HCT116 (cell line): ENCODE measurements around the gene TBCCD1.

ENCODE experiments used
- ZNF274 ChIP-seq: fragments of 200-500 bp; sonication (Bioruptor generic); IDR thresholded peaks from 2 replicates; pipeline ENCODE4 v1.6.1; 2014; ENCODE audit warnings: mild to moderate bottlenecking, low read depth, low read length, inconsistent platforms
- TF ChIP-seq, protein P1 (sequence below), 3 experiments: fragments of 200-600 bp in 1 of 3; sonication (generic) in 1 of 3; IDR thresholded peaks in 2 of 3; conservative IDR thresholded peaks in 1 of 3; 2 replicates each; pipeline ENCODE4 v1.5.1; 2012 to 2017; ENCODE audit warnings: low read depth in 2 of 3, low read length in 2 of 3, antibody characterized with exemption in 1 of 3, borderline replicate concordance in 1 of 3, control low read depth in 1 of 3, mild to moderate bottlenecking in 1 of 3, mixed read lengths in 1 of 3, mixed run types in 1 of 3, moderate library complexity in 1 of 3; ENCODE audit not compliant: insufficient read depth in 1 of 3

- TF ChIP-seq, protein P1, sequence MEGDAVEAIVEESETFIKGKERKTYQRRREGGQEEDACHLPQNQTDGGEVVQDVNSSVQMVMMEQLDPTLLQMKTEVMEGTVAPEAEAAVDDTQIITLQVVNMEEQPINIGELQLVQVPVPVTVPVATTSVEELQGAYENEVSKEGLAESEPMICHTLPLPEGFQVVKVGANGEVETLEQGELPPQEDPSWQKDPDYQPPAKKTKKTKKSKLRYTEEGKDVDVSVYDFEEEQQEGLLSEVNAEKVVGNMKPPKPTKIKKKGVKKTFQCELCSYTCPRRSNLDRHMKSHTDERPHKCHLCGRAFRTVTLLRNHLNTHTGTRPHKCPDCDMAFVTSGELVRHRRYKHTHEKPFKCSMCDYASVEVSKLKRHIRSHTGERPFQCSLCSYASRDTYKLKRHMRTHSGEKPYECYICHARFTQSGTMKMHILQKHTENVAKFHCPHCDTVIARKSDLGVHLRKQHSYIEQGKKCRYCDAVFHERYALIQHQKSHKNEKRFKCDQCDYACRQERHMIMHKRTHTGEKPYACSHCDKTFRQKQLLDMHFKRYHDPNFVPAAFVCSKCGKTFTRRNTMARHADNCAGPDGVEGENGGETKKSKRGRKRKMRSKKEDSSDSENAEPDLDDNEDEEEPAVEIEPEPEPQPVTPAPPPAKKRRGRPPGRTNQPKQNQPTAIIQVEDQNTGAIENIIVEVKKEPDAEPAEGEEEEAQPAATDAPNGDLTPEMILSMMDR (IDR thresholded peaks at IDR 0.05 in 2 of 3, conservative IDR thresholded peaks at IDR 0.05 in 1 of 3; ENCODE audit: borderline replicate concordance in 1 of 3, insufficient read depth in 1 of 3, low read depth in 2 of 3, low read length in 2 of 3), result no peak
- no peak for TF ChIP-seq ZNF274
Observed at GRCh38 chr3:186566772-186567071, 417 bp downstream of the TBCCD1 start.
